ENCODE measurements around the gene CFAP107.

- TF ChIP-seq TAF1 (IDR thresholded peaks at IDR 0.05; ENCODE audit: low read depth, low read length) (no peak), SPI1 (IDR thresholded peaks at IDR 0.05; ENCODE audit: low read depth, low read length) (no peak), POLR2A (IDR thresholded peaks at IDR 0.05; ENCODE audit: low read depth, low read length) (no peak)
These were observed 641 bp upstream of the CFAP107 start for GRCh38 chr1:12745126-12745991.

All from GM12891 (cell line).